Measurements from ENCODE around the gene PKN1.

PKN1 gene

DNA sequence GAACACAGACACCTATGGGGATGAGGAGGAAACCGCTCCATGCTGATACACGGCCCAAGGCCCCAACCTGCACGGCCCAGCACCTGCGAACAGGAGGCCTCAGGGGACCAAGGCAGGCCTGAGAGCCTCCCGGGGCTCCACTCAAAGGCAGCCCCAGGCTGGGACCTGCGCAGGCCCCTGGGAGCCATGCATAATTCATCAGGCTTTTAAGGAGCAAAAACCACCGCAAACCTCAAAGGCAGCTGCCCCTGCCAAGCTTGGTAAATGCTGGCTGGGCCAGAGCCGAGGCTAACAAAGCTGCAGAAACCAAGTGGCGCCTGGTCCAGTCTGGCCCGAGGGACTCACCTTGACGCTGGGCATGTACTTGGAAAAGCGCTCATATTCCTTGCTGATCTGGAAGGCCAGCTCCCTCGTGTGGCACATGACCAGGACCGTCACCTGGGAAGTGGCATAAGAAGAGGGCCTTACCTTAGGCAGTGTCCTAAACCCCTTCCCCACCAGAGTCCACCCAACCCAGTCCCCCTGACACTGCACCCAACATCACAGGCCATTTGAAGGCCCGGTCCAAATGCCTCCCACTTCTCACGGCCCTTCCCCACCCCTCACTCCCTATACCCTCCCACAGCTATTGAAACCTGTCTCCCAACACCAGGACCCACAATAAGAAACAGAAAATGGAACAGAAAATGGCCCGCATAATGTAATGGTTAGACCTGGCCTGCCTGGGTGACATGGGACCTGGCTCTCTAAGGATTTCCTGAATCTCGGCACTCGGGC is 21.8 kb upstream of the PKN1 start:
- Mint-ChIP-seq H3K4me3 (no peak overlapping the region), H3K27ac (peak overlapping the region; percentile 84), H3K4me1 (peaks cover 55% of the 10 kb centered on the region), H3K9me3 (peaks cover 2% of the 10 kb centered on the region), H3K36me3 (peaks cover 42% of the 10 kb centered on the region), H3K27me3 (no peaks in the 10 kb centered on the region)
- DNase-seq (ENCODE audit: low spot score in 2 of 2) (no peak), ATAC-seq (ENCODE audit: low read depth) (no peak)

DNA sequence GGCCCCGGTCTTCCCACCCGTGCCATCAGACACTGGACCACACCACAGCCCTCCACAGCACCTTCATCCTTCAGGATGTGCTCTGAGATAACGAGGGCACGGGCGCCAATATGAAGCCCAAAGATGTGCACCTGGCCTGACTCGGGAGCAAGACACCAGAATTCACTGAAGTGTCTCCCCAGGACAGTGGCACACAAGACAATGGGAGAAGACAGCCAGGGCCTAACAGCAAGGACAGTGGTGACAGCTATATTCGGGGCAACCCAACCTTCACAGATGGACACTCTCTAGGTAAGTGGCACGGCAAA is 21.2 kb upstream of the PKN1 start:
- Mint-ChIP-seq H3K36me3 (peaks cover 42% of the 10 kb centered on the region), H3K4me3 (no peak overlapping the region), H3K27ac (peak overlapping the region; percentile 84), H3K4me1 (peaks cover 58% of the 10 kb centered on the region), H3K9me3 (peaks cover 2% of the 10 kb centered on the region), H3K27me3 (no peaks in the 10 kb centered on the region)
- DNase-seq (ENCODE audit: low spot score in 2 of 2) = no peak
- ATAC-seq (ENCODE audit: low read depth) = no peak

DNA sequence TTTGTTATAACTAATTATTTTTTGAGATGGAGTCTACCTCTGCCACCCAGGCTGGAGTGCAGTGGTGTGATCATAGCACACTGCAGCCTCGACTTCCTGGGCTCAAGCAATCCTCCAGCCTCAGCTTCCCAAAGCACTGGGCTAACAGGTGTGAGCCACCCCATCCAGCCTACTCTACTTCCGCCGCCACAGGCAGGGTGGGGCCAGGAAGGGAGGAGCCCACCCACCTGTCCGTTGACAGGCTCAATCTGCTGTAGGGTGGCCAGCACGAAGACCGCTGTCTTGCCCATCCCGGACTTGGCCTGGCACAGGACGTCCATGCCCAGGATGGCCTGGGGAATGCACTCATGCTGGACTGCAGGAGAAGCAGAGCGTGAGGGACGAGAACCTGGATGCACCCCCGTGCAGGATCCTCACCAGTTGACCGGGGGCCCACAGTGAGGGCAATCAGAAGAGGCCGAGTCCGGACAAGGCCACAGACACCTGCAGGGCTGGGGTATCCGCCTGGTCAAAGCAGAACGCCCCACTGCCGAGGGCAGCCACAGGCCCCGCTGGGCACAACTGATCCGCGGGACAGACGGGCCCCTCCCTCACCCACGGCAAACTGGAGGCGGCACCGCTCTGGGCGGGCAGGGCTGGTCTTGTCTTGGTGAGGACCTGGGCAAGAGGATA is 20.6 kb upstream of the PKN1 start:
- peaks cover 44% of the 10 kb centered on the region for H3K36me3 Mint-ChIP-seq
- H3K9me3 Mint-ChIP-seq = peaks cover 2% of the 10 kb centered on the region
- no peaks in the 10 kb centered on the region for H3K27me3 Mint-ChIP-seq
- H3K4me1 Mint-ChIP-seq = peaks cover 58% of the 10 kb centered on the region
- no peak overlapping the region for H3K4me3 Mint-ChIP-seq
- ATAC-seq (ENCODE audit: low read depth) (no peak), DNase-seq (ENCODE audit: low spot score in 2 of 2) (no peak)
- H3K27ac Mint-ChIP-seq = peak overlapping the region; percentile 84

DNA sequence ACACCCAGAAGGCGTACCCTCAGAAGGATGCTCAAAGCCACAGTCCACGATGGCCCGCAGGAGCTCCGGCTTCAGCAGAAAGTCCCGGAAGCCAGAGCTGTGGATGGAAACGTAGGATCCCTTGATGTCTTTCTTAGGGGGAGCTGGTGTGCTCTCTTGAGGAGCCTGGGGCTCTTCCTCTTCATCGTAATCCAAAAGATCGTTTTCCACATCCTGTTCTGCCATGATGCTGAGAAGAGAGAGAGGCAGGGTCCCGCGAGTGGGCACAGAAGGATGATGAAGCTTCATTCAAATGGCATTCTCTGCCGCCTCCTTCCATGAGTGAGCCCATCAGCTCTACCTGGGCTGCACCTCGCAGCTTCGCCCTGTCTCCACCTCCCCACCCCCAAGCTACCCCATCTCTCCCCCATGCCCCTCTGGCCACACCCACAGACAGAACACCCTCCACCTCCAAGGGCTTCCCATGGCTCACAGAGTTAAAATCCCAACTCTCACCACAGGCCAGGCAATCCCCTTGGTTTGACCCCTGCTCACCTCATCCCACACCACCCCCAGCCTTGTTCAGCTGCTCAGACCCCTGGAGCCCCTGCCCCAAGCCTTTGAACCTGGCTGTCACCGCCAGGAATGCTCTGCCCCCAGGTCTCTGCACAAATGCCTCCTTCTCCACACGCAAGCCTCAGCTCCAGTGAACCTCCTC is 20.0 kb upstream of the PKN1 start:
- DNase-seq (ENCODE audit: low spot score in 2 of 2) (no peak), ATAC-seq (ENCODE audit: low read depth) (no peak)
- Mint-ChIP-seq H3K27me3 (no peaks in the 10 kb centered on the region), H3K9me3 (peaks cover 2% of the 10 kb centered on the region), H3K27ac (peak overlapping the region; percentile 91), H3K4me3 (no peak overlapping the region), H3K4me1 (peaks cover 58% of the 10 kb centered on the region), H3K36me3 (peaks cover 42% of the 10 kb centered on the region)

DNA sequence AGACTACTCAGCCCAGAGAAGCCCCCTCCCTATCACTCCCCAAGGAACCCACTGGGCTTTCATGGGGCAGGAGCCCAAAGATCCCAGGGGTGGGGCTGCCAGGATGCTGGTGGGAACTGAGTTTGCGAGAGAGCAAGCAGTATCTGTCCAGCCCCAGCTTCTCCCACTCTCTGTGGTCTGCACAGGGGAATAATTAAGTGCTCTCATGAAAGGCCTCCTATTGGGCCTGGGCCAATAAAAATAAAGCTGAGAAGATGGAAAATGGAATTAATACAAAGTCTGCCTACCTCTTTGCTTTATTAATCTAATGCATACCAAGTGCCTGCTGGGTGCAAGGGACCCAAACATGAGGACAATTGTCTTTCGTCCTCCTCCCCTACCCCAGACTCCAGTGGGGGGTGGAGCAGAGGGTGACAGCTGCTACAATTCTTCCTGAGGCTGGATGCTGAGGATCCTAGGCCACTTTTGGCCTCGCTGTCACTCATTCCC is 19.4 kb upstream of the PKN1 start:
- Mint-ChIP-seq H3K4me1 (peaks cover 55% of the 10 kb centered on the region), H3K9me3 (peaks cover 2% of the 10 kb centered on the region), H3K27ac (peak overlapping the region; percentile 91), H3K27me3 (no peaks in the 10 kb centered on the region), H3K36me3 (peaks cover 37% of the 10 kb centered on the region), H3K4me3 (no peak overlapping the region)
- no peak for DNase-seq (ENCODE audit: low spot score in 2 of 2)
- no peak for ATAC-seq (ENCODE audit: low read depth)

DNA sequence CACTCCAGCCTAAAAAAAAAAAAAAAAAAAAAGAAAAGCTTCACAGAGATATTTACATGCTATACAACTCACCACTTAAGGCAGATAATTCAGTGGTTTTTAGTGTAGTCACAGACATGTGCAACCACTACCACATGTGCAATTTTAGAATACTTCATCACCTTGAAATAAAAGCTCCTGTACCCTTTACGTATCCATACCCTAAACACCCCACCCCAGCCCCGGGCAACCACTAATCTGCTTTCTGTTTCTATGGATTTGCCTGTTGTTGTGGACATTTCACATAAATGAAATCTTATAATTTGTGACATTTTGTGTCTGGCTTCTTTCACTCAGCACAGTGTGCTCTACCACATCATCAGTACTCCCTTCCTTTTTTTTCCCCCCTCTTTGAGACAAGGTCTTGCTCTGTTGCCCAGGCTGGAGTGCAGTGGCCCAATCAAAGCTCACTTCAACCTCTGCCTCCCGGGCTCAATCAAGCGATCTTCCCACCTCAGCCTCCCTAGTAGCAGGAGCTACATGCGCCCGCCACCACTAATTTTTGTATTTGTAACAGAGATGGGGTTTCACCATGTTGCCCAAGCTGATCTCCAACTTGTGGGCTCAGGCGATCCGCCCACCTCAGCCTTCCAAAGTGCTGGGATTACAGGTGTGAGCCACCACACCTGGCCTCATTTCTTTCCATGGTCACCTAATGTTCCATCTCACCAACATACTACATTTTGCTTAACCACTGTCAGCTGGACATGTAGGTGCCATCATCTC is 18.0 kb upstream of the PKN1 start:
- Mint-ChIP-seq H3K4me1 (peaks cover 52% of the 10 kb centered on the region), H3K27me3 (no peaks in the 10 kb centered on the region), H3K27ac (peak overlapping the region; percentile 98), H3K4me3 (peak overlapping the region; percentile 12), H3K36me3 (peaks cover 38% of the 10 kb centered on the region), H3K9me3 (peaks cover 2% of the 10 kb centered on the region)
- ATAC-seq (ENCODE audit: low read depth) (no peak), DNase-seq (ENCODE audit: low spot score in 2 of 2) (no peak)

DNA sequence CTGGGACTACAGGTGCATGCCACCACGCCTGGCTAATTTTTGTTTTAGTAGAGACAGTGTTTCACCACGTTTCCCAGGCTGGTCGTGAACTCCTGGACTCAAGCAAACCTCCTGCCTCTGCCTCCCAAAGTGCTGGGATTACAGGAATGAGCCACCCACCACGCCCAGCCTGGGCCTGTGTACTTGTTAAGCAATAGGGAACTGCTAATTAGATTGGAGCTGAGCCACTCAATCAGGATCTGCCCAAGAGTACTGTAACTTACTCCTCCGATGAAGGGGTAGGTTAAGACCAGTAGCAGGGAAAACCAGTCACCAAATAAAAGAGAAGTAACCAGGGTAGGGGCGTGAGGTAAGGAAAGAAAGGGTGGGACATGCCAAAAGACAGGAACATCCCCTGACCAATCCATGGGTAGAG is 16.3 kb upstream of the PKN1 start:
- DNase-seq (ENCODE audit: low spot score in 2 of 2) = no peak

DNA sequence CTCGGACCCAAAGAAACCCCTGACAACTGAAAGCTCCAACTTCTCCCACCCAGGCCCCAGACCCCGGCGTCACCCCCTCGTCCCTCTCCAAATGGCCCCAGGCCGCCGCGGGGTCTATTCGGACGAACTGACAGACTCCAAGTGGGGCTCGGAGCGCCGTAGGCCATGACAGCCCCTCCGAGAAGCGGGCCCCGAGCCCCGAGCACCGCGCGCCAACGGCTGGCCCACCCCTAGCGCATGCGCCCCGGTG is 14.3 kb upstream of the PKN1 start:
- DNase-seq (ENCODE audit: low spot score in 2 of 2) = no peak
- peak overlapping the region; percentile 98 for H3K27ac Mint-ChIP-seq
- peaks cover 21% of the 10 kb centered on the region for H3K36me3 Mint-ChIP-seq
- ATAC-seq (ENCODE audit: low read depth) = peak; percentile 43
- H3K9me3 Mint-ChIP-seq = peaks cover 2% of the 10 kb centered on the region
- H3K4me1 Mint-ChIP-seq = peaks cover 27% of the 10 kb centered on the region
- no peaks in the 10 kb centered on the region for H3K27me3 Mint-ChIP-seq
- peak overlapping the region; percentile 94 for H3K4me3 Mint-ChIP-seq

More for the DNA sequence above, 16.3 kb upstream of the PKN1 start:
- peaks cover 31% of the 10 kb centered on the region for H3K36me3 Mint-ChIP-seq
- peaks cover 2% of the 10 kb centered on the region for H3K9me3 Mint-ChIP-seq
- no peak for ATAC-seq (ENCODE audit: low read depth)
- H3K27ac Mint-ChIP-seq = peak overlapping the region; percentile 98
- peaks cover 40% of the 10 kb centered on the region for H3K4me1 Mint-ChIP-seq
- H3K4me3 Mint-ChIP-seq = peak overlapping the region; percentile 94
- H3K27me3 Mint-ChIP-seq = no peaks in the 10 kb centered on the region

DNA sequence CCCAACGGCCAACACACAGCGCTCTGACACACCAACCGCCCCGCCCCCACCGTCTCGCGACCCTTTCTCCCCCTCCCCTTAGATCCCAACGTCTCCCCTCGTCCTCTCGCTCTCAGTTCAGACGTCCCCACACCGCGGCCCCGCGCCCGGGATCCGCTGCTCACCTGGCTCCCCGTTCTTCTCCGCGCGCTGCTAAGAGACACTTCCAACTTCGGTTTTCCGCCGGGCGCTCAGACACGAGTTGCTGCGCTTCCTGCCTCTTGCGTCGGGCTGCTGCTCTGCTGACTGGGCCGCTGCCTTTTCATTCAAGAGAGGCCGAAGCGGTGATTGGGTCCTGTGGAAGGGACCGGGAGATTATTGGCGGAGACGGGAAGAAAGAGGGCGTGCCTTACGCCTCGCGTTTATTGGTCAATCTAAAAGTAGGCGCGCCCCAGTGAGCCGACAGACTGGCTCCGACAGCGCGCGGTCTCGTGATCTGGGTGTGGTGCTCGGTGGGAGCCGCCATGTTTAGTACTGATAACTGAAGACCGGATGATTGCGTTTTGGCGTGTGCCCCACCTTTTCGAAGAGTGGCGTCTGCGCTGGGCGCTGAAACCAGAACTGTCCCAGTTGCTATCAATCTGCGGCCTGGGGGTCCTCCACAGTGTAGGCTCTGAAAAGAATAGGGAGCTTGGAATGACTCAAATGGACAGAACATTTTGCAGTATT is 13.8 kb upstream of the PKN1 start, which contains the start of gene DDX39A:
Gene DDX39A (minus strand): TSS at position 236 of the 708 bp plus-strand sequence. CDS start 6,121 bp downstream, outside the sequence.
- H3K9me3 Mint-ChIP-seq = peaks cover 2% of the 10 kb centered on the region
- peak; percentile 83 for ATAC-seq (ENCODE audit: low read depth)
- peak; percentile 86 to 95 for DNase-seq (ENCODE audit: low spot score in 2 of 2)
- no peaks in the 10 kb centered on the region for H3K27me3 Mint-ChIP-seq
- peak within 1 kb of the TSS; percentile 94 for H3K4me3 Mint-ChIP-seq
- H3K36me3 Mint-ChIP-seq = peaks cover 21% of the 10 kb centered on the region
- H3K27ac Mint-ChIP-seq = peak within 1 kb of the TSS; percentile 98
- peaks cover 24% of the 10 kb centered on the region for H3K4me1 Mint-ChIP-seq

DNA sequence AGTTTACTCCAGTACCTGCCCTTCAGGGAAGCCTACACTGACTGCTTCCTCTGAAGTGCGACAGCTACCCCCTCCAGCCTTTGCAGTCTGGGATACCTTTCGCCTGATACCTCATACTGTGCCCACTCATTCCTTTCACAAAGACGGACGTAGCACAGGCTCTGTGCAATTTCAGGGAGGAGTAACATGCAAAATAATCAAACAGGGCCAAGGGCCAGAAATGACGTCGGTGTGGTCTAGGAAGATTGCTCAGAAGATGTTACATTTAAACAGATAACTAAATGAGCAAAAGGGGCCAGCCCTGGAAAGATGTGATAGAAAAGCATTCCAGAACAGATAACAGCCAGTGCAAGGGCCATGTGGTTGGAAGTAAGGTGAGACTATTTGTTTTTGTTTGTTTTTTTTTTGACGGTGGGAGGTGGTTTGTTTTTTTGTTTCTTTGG is 7.4 kb upstream of the PKN1 start:
- Mint-ChIP-seq H3K9me3 (no peaks in the 10 kb centered on the region), H3K27ac (no peak overlapping the region), H3K4me1 (peaks cover 4% of the 10 kb centered on the region), H3K36me3 (no peaks in the 10 kb centered on the region), H3K4me3 (no peak overlapping the region), H3K27me3 (no peaks in the 10 kb centered on the region)
- ATAC-seq (ENCODE audit: low read depth) (no peak), DNase-seq (ENCODE audit: low spot score in 2 of 2) (no peak)

DNA sequence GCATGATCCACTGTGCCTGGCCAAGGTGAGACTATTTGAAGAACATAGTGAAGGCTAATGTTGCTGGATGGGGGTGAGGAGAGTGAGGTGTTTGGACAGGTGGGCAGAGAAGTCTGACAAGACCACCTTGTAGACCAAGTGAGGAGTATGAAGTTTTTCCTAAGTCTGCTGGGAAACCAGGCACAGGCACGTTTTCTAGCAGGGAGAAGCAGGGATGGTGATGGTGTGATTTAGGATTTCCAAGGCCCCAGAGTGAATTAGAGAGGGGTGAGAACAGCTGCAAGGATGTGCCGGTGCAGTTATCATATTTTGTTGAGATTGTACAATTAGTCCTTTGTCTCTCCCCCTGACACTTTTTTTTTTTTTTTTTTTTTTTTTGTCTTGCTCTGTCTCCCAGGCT is 5.6 kb upstream of the PKN1 start:
- H3K4me3 Mint-ChIP-seq = no peak overlapping the region
- ATAC-seq (ENCODE audit: low read depth) = no peak
- H3K27me3 Mint-ChIP-seq = no peaks in the 10 kb centered on the region

DNA sequence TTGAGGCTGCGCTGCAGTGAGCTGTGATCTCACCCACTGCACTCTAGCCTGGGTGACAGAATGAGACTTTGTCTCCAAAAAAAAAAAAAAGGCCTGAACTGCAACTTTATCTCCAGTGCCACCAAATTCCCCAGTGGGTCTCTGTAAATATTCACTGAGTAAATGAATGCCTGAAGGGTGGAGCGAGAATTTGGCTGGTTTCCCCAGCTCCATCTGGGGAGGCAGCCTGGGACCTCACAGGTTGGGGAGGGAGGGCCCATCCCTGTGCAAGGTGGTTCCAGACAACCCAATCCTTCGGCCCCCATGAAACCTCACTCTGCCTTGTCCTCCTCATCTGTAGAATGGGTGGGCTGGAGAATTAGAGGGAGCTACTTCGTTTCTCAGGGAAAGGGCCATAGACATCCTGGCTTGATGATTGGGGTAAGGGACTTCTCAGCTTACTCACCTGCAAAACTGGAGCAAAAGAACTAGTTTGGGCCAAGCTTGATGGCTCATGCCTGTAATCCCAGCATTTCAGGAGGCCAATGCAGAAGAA is 4.2 kb upstream of the PKN1 start:
- ATAC-seq (ENCODE audit: low read depth) (no peak), DNase-seq (ENCODE audit: low spot score in 2 of 2) (no peak)
- H3K4me3 Mint-ChIP-seq = no peak overlapping the region
- H3K36me3 Mint-ChIP-seq = no peaks in the 10 kb centered on the region
- peaks cover 10% of the 10 kb centered on the region for H3K4me1 Mint-ChIP-seq
- H3K27ac Mint-ChIP-seq = no peak overlapping the region
- no peaks in the 10 kb centered on the region for H3K27me3 Mint-ChIP-seq
- no peaks in the 10 kb centered on the region for H3K9me3 Mint-ChIP-seq

More for the DNA sequence above, 5.6 kb upstream of the PKN1 start:
- H3K4me1 Mint-ChIP-seq = peaks cover 8% of the 10 kb centered on the region
- no peaks in the 10 kb centered on the region for H3K9me3 Mint-ChIP-seq
- no peak for DNase-seq (ENCODE audit: low spot score in 2 of 2)
- no peak overlapping the region for H3K27ac Mint-ChIP-seq
- no peaks in the 10 kb centered on the region for H3K36me3 Mint-ChIP-seq

DNA sequence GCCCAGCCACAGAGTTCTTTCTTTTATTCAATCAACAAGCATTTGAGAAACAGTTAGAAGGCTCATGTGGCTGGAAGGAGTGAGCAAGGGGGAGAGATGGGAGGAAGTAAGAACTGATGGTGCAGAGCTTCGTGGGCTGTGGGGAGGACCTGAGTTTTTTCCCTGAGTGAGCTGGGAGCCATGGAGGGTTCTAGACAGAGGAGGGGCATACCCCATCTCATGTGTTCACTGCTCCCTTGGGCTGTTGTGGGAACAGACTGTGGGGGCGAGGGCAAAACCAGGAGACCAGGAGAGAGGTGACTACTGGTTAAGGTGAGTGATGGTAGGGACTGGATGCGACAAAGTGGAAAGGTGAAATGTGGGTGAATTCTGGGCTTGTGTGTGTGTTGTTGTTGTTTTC is 2.4 kb upstream of the PKN1 start:
- no peak for ATAC-seq (ENCODE audit: low read depth)
- H3K4me3 Mint-ChIP-seq = no peak overlapping the region
- no peak for DNase-seq (ENCODE audit: low spot score in 2 of 2)
- peaks cover 18% of the 10 kb centered on the region for H3K4me1 Mint-ChIP-seq
- no peaks in the 10 kb centered on the region for H3K36me3 Mint-ChIP-seq
- no peaks in the 10 kb centered on the region for H3K9me3 Mint-ChIP-seq
- peak overlapping the region; percentile 69 for H3K27ac Mint-ChIP-seq
- H3K27me3 Mint-ChIP-seq = no peaks in the 10 kb centered on the region

All from memory B cell (primary cell).